PC-3 (cell line): ENCODE results near the gene DNM1L. TPM values are rescaled to one million over a fixed set of nuclear protein-coding genes. Genes with fewer than 3 reads are reported as not detected.

Experiments
- ATAC-seq: fragments of 200-7000 bp; cut with Tn5 transposase; 2 replicates; pipeline ENCODE4 v1.9.1; 2020; ENCODE audit warnings: mild to moderate bottlenecking, moderate library complexity
- BruUV-seq: library from RNA; stranded (reverse); fragments of 400-500 nt; replicated peaks from 2 replicates; lab custom pipeline; 2021; lab: Mats Ljungman, UMichigan
- CTCF ChIA-PET: fragments of 300-600 bp; sonication (Branson Sonifier 250); formaldehyde crosslinking; loops from one replicate; lab custom pipeline; 2022; ENCODE audit warnings: antibody characterized with exemption; lab: Charles Lee
- POLR2A ChIA-PET: fragments of 300-600 bp; sonication (Branson Sonifier 250); formaldehyde crosslinking; loops from one replicate; lab custom pipeline; 2022; ENCODE audit warnings: antibody characterized with exemption; ENCODE audit not compliant: unreplicated experiment; lab: Charles Lee
- DNase-seq: peaks from one replicate; pipeline ENCODE4 v3.0.0-alpha.2; 2015
- H2AFZ ChIP-seq: fragments of 300-600 bp; sonication (generic); 2 replicates; pipeline ENCODE4 v1.6.0; 2016; ENCODE audit warnings: antibody characterized with exemption, low read length
- H3F3A ChIP-seq: fragments of 300-600 bp; sonication (generic); one replicate; pipeline ENCODE4 v1.6.0; 2017; ENCODE audit warnings: antibody characterized with exemption, low read length, control low read depth, mild to moderate bottlenecking; ENCODE audit not compliant: unreplicated experiment
- H3K27ac ChIP-seq: fragments of 300-600 bp; sonication (generic); 2 replicates; pipeline ENCODE4 v1.5.1; 2016; ENCODE audit warnings: mild to moderate bottlenecking, low read length
- H3K27me3 ChIP-seq: fragments of 300-600 bp; sonication (generic); 2 replicates; pipeline ENCODE4 v1.6.1; 2016; ENCODE audit warnings: low read length, mixed read lengths
- H3K36me3 ChIP-seq: fragments of 300-600 bp; sonication (generic); 2 replicates; pipeline ENCODE4 v1.6.1; 2016; ENCODE audit warnings: low read depth, mixed run types, low read length, mixed read lengths
- H3K4me1 ChIP-seq: fragments of 300-600 bp; sonication (generic); 2 replicates; pipeline ENCODE4 v1.5.1; 2016; ENCODE audit warnings: low read length; ENCODE audit not compliant: insufficient read depth
- H3K4me2 ChIP-seq: fragments of 300-600 bp; sonication (generic); 2 replicates; pipeline ENCODE4 v1.6.0; 2016; ENCODE audit warnings: low read length
- H3K4me3 ChIP-seq: fragments of 300-600 bp; sonication (generic); 2 replicates; pipeline ENCODE4 v1.5.1; 2016; ENCODE audit warnings: mild to moderate bottlenecking, low read length, mixed read lengths
- H3K79me2 ChIP-seq: fragments of 300-600 bp; sonication (generic); 2 replicates; pipeline ENCODE4 v1.6.1; 2017; ENCODE audit warnings: low read length, mixed read lengths
- H3K9ac ChIP-seq: fragments of 300-600 bp; sonication (generic); 2 replicates; pipeline ENCODE4 v1.6.0; 2016; ENCODE audit warnings: mild to moderate bottlenecking, low read length
- H3K9me2 ChIP-seq: fragments of 300-600 bp; sonication (generic); replicated peaks from 2 replicates; pipeline ENCODE4 v1.6.1; 2016; ENCODE audit warnings: mixed run types, low read length, mixed read lengths
- H3K9me3 ChIP-seq: fragments of 300-600 bp; sonication (generic); 2 replicates; pipeline ENCODE4 v1.6.1; 2016; ENCODE audit warnings: low read length, mixed read lengths
- H4K20me1 ChIP-seq: fragments of 300-600 bp; sonication (generic); 2 replicates; pipeline ENCODE4 v1.6.1; 2016; ENCODE audit warnings: low read length, mixed read lengths
- EZH2 ChIP-seq: fragments of 300-600 bp; sonication (generic); IDR thresholded peaks from one replicate; pipeline ENCODE4 v1.6.1; 2017; ENCODE audit warnings: antibody characterized with exemption, mild to moderate bottlenecking, low read length; ENCODE audit not compliant: unreplicated experiment
- EZH2phosphoT487 ChIP-seq: fragments of 300-600 bp; sonication (generic); IDR thresholded peaks from 2 replicates; pipeline ENCODE4 v1.6.1; 2018; ENCODE audit warnings: mild to moderate bottlenecking, antibody characterized with exemption, low read length, borderline replicate concordance
- intact Hi-C: fragments of 100-400 bp; cut with micrococcal nuclease; formaldehyde crosslinking; loops from 2 replicates; pipeline ENCODE4 v1.9.0; 2023
- total RNA-seq: library from RNA; depleted of rRNA; stranded (reverse); fragments of >200 nt; gene quantifications from 2 replicates; pipeline ENCODE4 v1.2.3, GENCODE V29; 2014
- TF ChIP-seq, protein P1 (sequence below): fragments of 300-600 bp; sonication (generic); conservative IDR thresholded peaks from 2 replicates; pipeline ENCODE4 v1.5.1; 2017; ENCODE audit warnings: antibody characterized with exemption, low read depth, mild to moderate bottlenecking, low read length

The DNM1L gene
- total RNA-seq, 1 experiment from 2014 or later: 38.7 TPM

DNA sequence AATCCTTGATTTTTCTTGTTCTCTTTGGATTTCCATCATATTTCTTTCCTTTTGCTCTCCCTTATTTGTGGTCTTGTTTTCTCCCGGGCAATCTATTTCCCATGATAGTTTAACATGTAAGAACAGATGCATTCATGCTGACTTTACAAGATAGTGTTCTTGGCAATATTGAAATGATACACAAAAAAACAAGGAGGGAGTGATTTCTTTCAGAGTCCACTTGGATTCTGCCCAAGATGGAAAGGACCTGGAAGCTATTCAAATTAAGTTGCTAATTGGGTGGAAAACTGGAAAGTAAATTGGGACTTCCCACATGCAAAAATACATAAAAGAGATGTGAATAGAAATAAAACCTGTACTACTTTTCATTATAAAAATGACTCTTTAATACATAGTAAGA lies 91.0 kb downstream of the DNM1L start:
- Histone ChIP-seq H3K4me1 (no peaks in the 10 kb centered on the region), H4K20me1 (no peaks in the 10 kb centered on the region), H3K27ac (no peak overlapping the region), H3K79me2 (no peaks in the 10 kb centered on the region), H3K4me3 (no peak overlapping the region), H3K9me3 (no peaks in the 10 kb centered on the region), H3K9me2 (no peaks in the 10 kb centered on the region), H2AFZ (no peak overlapping the region), H3K9ac (no peak overlapping the region), H3F3A (no peaks in the 10 kb centered on the region), H3K27me3 (no peaks in the 10 kb centered on the region), H3K4me2 (no peak overlapping the region), H3K36me3 (no peaks in the 10 kb centered on the region)
- ATAC-seq (no peak), DNase-seq (no peak)
- intact Hi-C loops: no loop called here
- TF ChIP-seq EZH2 (no peak), EZH2phosphoT487 (no peak)
- TF ChIP-seq, protein P1, sequence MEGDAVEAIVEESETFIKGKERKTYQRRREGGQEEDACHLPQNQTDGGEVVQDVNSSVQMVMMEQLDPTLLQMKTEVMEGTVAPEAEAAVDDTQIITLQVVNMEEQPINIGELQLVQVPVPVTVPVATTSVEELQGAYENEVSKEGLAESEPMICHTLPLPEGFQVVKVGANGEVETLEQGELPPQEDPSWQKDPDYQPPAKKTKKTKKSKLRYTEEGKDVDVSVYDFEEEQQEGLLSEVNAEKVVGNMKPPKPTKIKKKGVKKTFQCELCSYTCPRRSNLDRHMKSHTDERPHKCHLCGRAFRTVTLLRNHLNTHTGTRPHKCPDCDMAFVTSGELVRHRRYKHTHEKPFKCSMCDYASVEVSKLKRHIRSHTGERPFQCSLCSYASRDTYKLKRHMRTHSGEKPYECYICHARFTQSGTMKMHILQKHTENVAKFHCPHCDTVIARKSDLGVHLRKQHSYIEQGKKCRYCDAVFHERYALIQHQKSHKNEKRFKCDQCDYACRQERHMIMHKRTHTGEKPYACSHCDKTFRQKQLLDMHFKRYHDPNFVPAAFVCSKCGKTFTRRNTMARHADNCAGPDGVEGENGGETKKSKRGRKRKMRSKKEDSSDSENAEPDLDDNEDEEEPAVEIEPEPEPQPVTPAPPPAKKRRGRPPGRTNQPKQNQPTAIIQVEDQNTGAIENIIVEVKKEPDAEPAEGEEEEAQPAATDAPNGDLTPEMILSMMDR: no peak
- no TSS peak for BruUV-seq
- POLR2A ChIA-PET: no interaction called here
- CTCF ChIA-PET: no interaction called here

DNA sequence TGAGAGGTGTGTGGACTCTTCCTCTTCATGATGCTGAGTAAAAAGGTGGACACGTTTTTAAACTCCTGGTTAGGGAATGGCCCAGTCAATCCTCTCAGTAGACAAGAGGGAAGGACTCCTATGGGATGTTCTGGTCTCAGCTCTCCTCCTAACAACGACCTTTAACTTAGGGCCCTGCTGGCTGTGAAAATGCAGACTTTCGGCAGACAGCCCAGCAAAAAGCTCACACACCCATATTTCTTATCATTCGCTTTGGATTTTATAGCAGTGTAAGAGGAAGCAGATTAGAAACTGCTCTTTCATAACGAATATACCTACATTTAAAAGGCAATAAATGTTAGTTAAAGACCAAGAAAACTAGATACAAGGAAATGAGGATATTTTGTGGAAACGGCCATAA lies 94.6 kb downstream of the DNM1L start:
- Histone ChIP-seq H2AFZ (0 out of 2 replicates have a peak overlapping the region, but pooled peaks have one; percentile 10), H4K20me1 (no peaks in the 10 kb centered on the region), H3K27me3 (no peaks in the 10 kb centered on the region), H3K9me2 (no peaks in the 10 kb centered on the region), H3K27ac (no peak overlapping the region), H3K9me3 (no peaks in the 10 kb centered on the region), H3K4me3 (no peak overlapping the region), H3K79me2 (no peaks in the 10 kb centered on the region), H3K9ac (no peak overlapping the region), H3K4me1 (peaks cover 14% of the 10 kb centered on the region), H3K36me3 (no peaks in the 10 kb centered on the region), H3K4me2 (no peak overlapping the region), H3F3A (peaks cover 3% of the 10 kb centered on the region)
- CTCF ChIA-PET: no interaction called here
- TF ChIP-seq EZH2phosphoT487 (no peak), EZH2 (no peak)
- TF ChIP-seq, protein P1: no peak
- DNase-seq: no peak
- intact Hi-C loops: no loop called here
- POLR2A ChIA-PET: no interaction called here
- BruUV-seq: no TSS peak
- no peak for ATAC-seq

DNA sequence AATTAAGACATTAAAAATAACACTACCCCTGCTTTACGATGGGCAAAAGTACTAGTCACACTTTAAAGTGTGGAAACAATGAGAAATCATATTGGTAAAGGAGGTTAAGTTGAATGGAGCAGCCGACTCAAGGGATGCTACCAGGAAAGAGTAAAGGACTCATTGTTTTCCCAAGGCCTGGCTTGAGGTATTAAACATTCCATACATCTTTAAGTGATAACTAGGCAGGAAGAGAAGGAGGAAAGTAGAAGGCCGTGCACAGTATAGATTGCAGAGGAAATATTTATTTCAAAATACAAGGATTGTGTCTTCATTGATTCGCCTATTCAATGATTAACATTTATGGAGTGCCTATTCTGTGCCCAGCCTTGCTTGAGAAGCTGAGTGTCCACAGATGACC lies 97.2 kb downstream of the DNM1L start:
- intact Hi-C loops: loop anchor here (5.0 kb wide), 1 partner anchor 141 kb away; no protein-coding TSS in a partner anchor
- peak overlapping the region; percentile 31; the same call in 1 of the 2 replicates for H3K4me2 ChIP-seq
- no peaks in the 10 kb centered on the region for H3K9me2 ChIP-seq
- POLR2A ChIA-PET: no interaction called here
- no peaks in the 10 kb centered on the region for H3K36me3 ChIP-seq
- peak overlapping the region; percentile 53; the same call in 1 of the 2 replicates for H2AFZ ChIP-seq
- no peaks in the 10 kb centered on the region for H3K79me2 ChIP-seq
- peaks cover 3% of the 10 kb centered on the region for H3F3A ChIP-seq
- TF ChIP-seq EZH2 (no peak), EZH2phosphoT487 (no peak)
- TF ChIP-seq, protein P1: no peak
- H3K27ac ChIP-seq: peak overlapping the region; percentile 47
- H3K9ac ChIP-seq: no peak overlapping the region
- ATAC-seq: peak; percentile 93
- CTCF ChIA-PET: no interaction called here
- H3K4me3 ChIP-seq: no peak overlapping the region
- H3K4me1 ChIP-seq: peaks cover 28% of the 10 kb centered on the region
- no peaks in the 10 kb centered on the region for H3K9me3 ChIP-seq
- DNase-seq: peak; percentile 71
- no TSS peak for BruUV-seq
- no peaks in the 10 kb centered on the region for H4K20me1 ChIP-seq
- no peaks in the 10 kb centered on the region for H3K27me3 ChIP-seq
